Measurements from ENCODE around the gene MLX.
"Not testable (repeated sequence)": the region's sequence is repeated elsewhere in the genome, so short reads cannot be mapped to it uniquely, and the experiment has no call there.

Gene MLX

DNA sequence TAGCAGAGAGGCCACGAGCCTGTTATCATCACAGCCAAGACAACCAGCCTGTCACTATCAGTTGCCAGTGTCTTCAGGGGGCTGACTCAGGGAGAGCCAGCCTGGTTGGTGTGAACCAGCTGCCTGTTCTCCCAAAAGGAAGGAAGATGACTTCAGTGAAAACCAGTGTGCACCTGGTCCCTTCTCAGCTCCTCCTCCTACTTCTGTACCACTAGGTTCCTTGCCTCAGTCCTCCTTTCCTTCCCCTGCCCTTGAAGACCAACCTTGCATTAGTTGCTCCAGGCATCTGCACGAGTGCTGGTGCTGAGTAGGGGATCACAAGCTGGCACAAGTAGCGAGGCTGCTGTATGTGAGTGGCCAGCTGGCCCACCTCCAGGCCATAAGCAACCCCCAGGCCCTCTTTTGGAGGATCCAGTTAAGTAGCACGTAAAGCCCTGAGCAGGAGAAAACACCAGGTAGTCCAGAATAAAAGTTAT is 51.1 kb downstream of the MLX start:
- DNase-seq (ENCODE audit: low read depth in 4 of 4, low spot score in 1 of 4) = no peak

DNA sequence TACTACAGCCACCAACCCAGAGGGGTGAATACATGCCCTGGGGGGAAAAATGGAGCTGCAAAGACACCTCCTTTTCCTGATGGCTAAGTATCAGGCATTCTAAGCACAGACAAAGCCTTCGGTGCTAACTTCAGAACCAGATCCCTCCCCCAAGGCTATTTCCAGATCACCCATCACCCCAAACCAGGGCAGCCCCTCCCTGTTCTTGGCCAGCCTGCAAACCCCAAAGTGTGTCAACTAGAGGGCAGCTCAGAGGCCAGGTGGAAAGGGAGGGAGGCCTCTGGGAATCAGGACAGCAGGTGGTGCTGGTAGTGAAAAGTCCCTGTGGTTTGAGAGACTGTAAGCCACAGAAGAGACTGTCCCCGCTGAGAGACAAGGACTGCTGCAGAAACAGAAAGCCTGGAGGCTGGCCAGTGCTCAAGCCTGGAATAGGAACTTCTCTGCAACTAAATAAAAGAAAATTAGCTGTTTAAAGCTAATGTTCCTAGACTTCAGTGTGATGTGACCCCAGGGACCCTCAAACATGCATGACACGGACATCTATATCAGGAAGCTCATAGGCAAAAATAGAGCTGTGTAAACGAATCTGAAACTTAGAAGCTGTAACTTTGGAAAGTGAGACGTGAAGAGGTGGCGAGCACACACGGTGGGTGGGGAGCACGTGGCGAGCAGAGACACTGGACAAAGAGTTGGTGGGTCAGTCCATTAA is 51.7 kb downstream of the MLX start:
- DNase-seq (ENCODE audit: low read depth in 4 of 4, low spot score in 1 of 4) = no peak

DNA sequence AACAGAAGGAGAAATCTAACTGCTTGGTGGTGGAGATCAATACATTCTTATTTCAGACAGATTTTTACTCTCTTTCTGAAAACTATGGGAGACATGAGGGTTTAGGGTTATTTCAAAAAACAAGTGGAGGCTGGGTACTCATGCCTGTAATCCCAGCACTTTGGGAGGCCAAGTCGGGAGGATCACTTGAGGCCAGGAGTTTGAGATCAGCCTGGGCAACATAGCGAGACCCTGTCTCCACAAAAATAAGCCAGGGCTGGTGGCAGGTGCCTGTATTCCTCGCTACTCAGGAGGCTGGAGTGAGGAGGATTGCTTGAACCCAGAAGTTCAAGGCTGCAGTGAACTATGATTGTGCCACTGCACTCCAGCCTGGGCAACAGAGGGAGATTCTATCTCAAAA is 55.1 kb downstream of the MLX start:
- DNase-seq (ENCODE audit: low read depth in 4 of 4, low spot score in 1 of 4) = not testable (repeated sequence)
